Kidney (tissue), 14 donors: ENCODE data around the gene MVD. TPM values are rescaled to one million over a fixed set of nuclear protein-coding genes. Genes with fewer than 3 reads are reported as not detected.

ENCODE experiments used
- DNase-seq, 5 donors: peaks; one replicate each; pipeline ENCODE4 v3.0.0-alpha.2; 2013 to 2020
- FAIRE-seq: peaks from 2 replicates; lab custom pipeline; 2012; peaks lifted over from hg19 to GRCh38; lab: Jason Lieb, UNC
- H3K27ac ChIP-seq, 2 donors: one replicate each; pipeline ENCODE4 v1.7.0; 2013; ENCODE audit warnings: low read depth in 2 of 2, low read length in 2 of 2, inconsistent platforms in 1 of 2
- H3K27me3 ChIP-seq: one replicate; pipeline ENCODE4 v1.7.1; 2013; ENCODE audit warnings: low read length, inconsistent platforms; ENCODE audit not compliant: control insufficient read depth, insufficient read depth
- H3K36me3 ChIP-seq, 3 donors: one replicate each; pipeline versions ENCODE4 v1.7.0 to v1.7.1; 2013; ENCODE audit warnings: low read length in 3 of 3, control low read depth in 1 of 3, inconsistent platforms in 1 of 3; ENCODE audit not compliant: insufficient read depth in 3 of 3, control insufficient read depth in 2 of 3
- H3K4me1 ChIP-seq, 3 donors: one replicate each; pipeline versions ENCODE4 v1.7.0 to v1.7.1; 2013; ENCODE audit warnings: low read length in 3 of 3, inconsistent platforms in 1 of 3, low read depth in 1 of 3; ENCODE audit not compliant: control insufficient read depth in 2 of 3, insufficient read depth in 2 of 3
- H3K4me3 ChIP-seq, 3 donors: one replicate each; pipeline versions ENCODE4 v1.7.0 to v1.8.1; 2013; ENCODE audit warnings: low read length in 3 of 3, control low read depth in 1 of 3, inconsistent platforms in 1 of 3
- H3K9ac ChIP-seq, 3 donors: one replicate each; pipeline versions ENCODE4 v1.7.0 to v1.7.1; 2013; ENCODE audit warnings: low read length in 3 of 3, control low read depth in 1 of 3, inconsistent platforms in 1 of 3
- H3K9me3 ChIP-seq, 3 donors: one replicate each; pipeline versions ENCODE4 v1.7.0 to v1.7.1; 2013; ENCODE audit warnings: low read length in 3 of 3, control low read depth in 1 of 3, inconsistent platforms in 1 of 3; ENCODE audit not compliant: control insufficient read depth in 2 of 3, insufficient read depth in 1 of 3
- CTCF ChIP-seq: IDR thresholded peaks from 3 replicates; pipeline ENCODE4 v1.5.1; 2012; ENCODE audit warnings: mild to moderate bottlenecking, moderate library complexity, borderline replicate concordance; ENCODE audit not compliant: insufficient read depth; ENCODE audit errors: extremely low read depth
- intact Hi-C: fragments of 100-400 bp; cut with DNase I; formaldehyde crosslinking; loops from one replicate; pipeline ENCODE4 v1.11.1; 2022
- polyA plus RNA-seq: library from polyadenylated mRNA; stranded (reverse); fragments of 350-450 nt; fragmentation: Illumina TruSeq; extraction: RNeasy Lipid Tissue Mini Kit (QIAGEN cat#74804); gene quantifications from one replicate; pipeline ENCODE4 v1.2.3, GENCODE V29; 2014; ENCODE audit warnings: low read depth, low replicate concordance; ENCODE audit not compliant: insufficient read depth
- total RNA-seq: library from RNA; stranded (reverse); fragmentation: NEBNext Ultra II Directional; extraction: Animal tissue kit (Norgen Biotek cat#: 25700); gene quantifications from one replicate; pipeline ENCODE4 v1.2.1, GENCODE V29; 2021
- donor health status: control.
- donor health status: control.
- donor health status: control.
- donor health status: control.
- donor health status: control.
- donor health status: DM: yes; HTN: yes; CAD: no.
- donor health status: Normal renal cell carcinoma (clear cell type).

Gene MVD
- total and polyA plus RNA-seq, 2 donors from 2014 or later: 35.4 to 48.9 TPM

- peaks cover 6% of the 10 kb centered on the region for H3K27me3 ChIP-seq
- H3K9me3 ChIP-seq: no peaks in the 10 kb centered on the region
- H3K4me3 ChIP-seq: no peak within 1 kb of the TSS
- FAIRE-seq (no peak), DNase-seq (peak in 2 of 5 donors; percentile 36 to 48)
- H3K4me1 ChIP-seq: peaks cover 0 to 4% (median 0%) of the 10 kb centered on the region in 3 donors
- intact Hi-C loops: no loop called here
- no peak within 1 kb of the TSS for H3K27ac ChIP-seq
- no peak within 1 kb of the TSS for H3K9ac ChIP-seq
- TF ChIP-seq CTCF: no peak
- H3K36me3 ChIP-seq: no peaks in the 10 kb centered on the region
These were observed 24.3 kb downstream of the MVD start, which contains the start of gene IL17C for GRCh38 chr16:88638323-88639230. Gene IL17C, plus strand, starts transcription at chr16:88638572. Its CDS starts 70 bp downstream, at chr16:88638642.

- Histone ChIP-seq H3K9me3 (no peaks in the 10 kb centered on the region), H3K27ac (no peak overlapping the region), H3K4me3 (no peak overlapping the region), H3K4me1 (peaks cover 0 to 4% (median 0%) of the 10 kb centered on the region in 3 donors), H3K9ac (no peak overlapping the region), H3K36me3 (no peaks in the 10 kb centered on the region), H3K27me3 (peaks cover 6% of the 10 kb centered on the region)
- FAIRE-seq (no peak), DNase-seq (no peak)
- TF ChIP-seq CTCF: no peak
- intact Hi-C loops: no loop called here
These were observed 26.2 kb downstream of the MVD start for GRCh38 chr16:88636488-88637265.

- no peak for TF ChIP-seq CTCF
- intact Hi-C loops: no loop called here
- Histone ChIP-seq H3K36me3 (no peaks in the 10 kb centered on the region), H3K4me3 (no peak overlapping the region), H3K27ac (no peak overlapping the region), H3K27me3 (peaks cover 6% of the 10 kb centered on the region), H3K9ac (no peak overlapping the region), H3K9me3 (no peaks in the 10 kb centered on the region), H3K4me1 (peaks cover 0 to 4% (median 0%) of the 10 kb centered on the region in 3 donors)
- DNase-seq: no peak
- no peak for FAIRE-seq
These were observed 27.1 kb downstream of the MVD start for GRCh38 chr16:88635671-88636319.
